NCI-H82 treated with DMSO at 0.1 percent for 48 hours (cell line): ENCODE measurements around the gene PPP2R1B.

Source experiments
- DNase-seq: peaks from one replicate; lab custom pipeline; 2025; ENCODE audit not compliant: unreplicated experiment; lab: John Stamatoyannopoulos, UW

PPP2R1B gene

GRCh38 chr11:111698852-111699559, 67.2 kb downstream of the PPP2R1B start:
- DNase-seq = no peak

GRCh38 chr11:111697933-111698371, 68.2 kb downstream of the PPP2R1B start:
- DNase-seq = no peak

GRCh38 chr11:111696556-111696955, 69.6 kb downstream of the PPP2R1B start:
- DNase-seq = no peak

GRCh38 chr11:111694851-111695250, 71.3 kb downstream of the PPP2R1B start:
- DNase-seq = no peak

- DNase-seq = no peak
Measured at GRCh38 chr11:111693224-111693937, 72.8 kb downstream of the PPP2R1B start.

GRCh38 chr11:111691741-111692140, 74.4 kb downstream of the PPP2R1B start:
- no peak for DNase-seq

- no peak for DNase-seq
Measured at GRCh38 chr11:111691176-111691575, 75.0 kb downstream of the PPP2R1B start.

- DNase-seq = no peak
Measured at GRCh38 chr11:111688013-111688412, 78.2 kb downstream of the PPP2R1B start.

GRCh38 chr11:111684251-111684650, 81.9 kb downstream of the PPP2R1B start:
- no peak for DNase-seq

GRCh38 chr11:111683806-111684205, 82.4 kb downstream of the PPP2R1B start:
- no peak for DNase-seq

- no peak for DNase-seq
Measured at GRCh38 chr11:111680486-111681175, 85.6 kb downstream of the PPP2R1B start.
